GM23338 (cell line): ENCODE results near the gene FNIP2.

Experiments
- CREB1 ChIP-seq: fragments of 250-450 bp; sonication (Bioruptor Pico); IDR thresholded peaks from 2 replicates; pipeline ENCODE4 v1.5.0; 2020; ENCODE audit warnings: low read depth, mild to moderate bottlenecking, moderate library complexity
- CTCF ChIP-seq, 2 experiments: fragments of 200-600 bp in 1 of 2; sonication (generic) in 1 of 2; conservative IDR thresholded peaks; 2 replicates each; pipeline versions ENCODE4 v1.5.1 to v1.6.1; 2016 to 2017; ENCODE audit warnings: antibody characterized with exemption in 2 of 2, low read depth in 2 of 2, mild to moderate bottlenecking in 2 of 2, moderate library complexity in 1 of 2
- ETS1 ChIP-seq: IDR thresholded peaks from 2 replicates; pipeline ENCODE4 v1.6.1; 2016; ENCODE audit warnings: antibody characterized with exemption
- EZH2 ChIP-seq: fragments of 200-600 bp; sonication (generic); IDR thresholded peaks from one replicate; pipeline ENCODE4 v1.8.0; 2017; ENCODE audit warnings: antibody characterized with exemption, mild to moderate bottlenecking, low read depth; ENCODE audit not compliant: unreplicated experiment
- EZH2phosphoT487 ChIP-seq: fragments of 200-600 bp; sonication (generic); IDR thresholded peaks from one replicate; pipeline ENCODE4 v1.8.1; 2018; ENCODE audit warnings: antibody characterized with exemption; ENCODE audit not compliant: unreplicated experiment
- JUNB ChIP-seq: IDR thresholded peaks from one replicate; pipeline ENCODE4 v1.6.1; 2016; ENCODE audit warnings: antibody characterized with exemption; ENCODE audit not compliant: unreplicated experiment
- POLR2AphosphoS5 ChIP-seq: IDR thresholded peaks from 2 replicates; pipeline ENCODE4 v1.6.1; 2016; ENCODE audit warnings: antibody characterized with exemption, low read depth
- REST ChIP-seq: IDR thresholded peaks from one replicate; pipeline ENCODE4 v1.6.1; 2018; ENCODE audit warnings: antibody characterized with exemption; ENCODE audit not compliant: unreplicated experiment
- STAT1 ChIP-seq: IDR thresholded peaks from one replicate; pipeline ENCODE4 v1.6.1; 2016; ENCODE audit warnings: antibody characterized with exemption; ENCODE audit not compliant: unreplicated experiment
- ZNF114 ChIP-seq: fragments of 250-450 bp; sonication (Bioruptor Pico); IDR thresholded peaks from 2 replicates; pipeline ENCODE4 v1.5.0; 2020; ENCODE audit warnings: mild to moderate bottlenecking, moderate library complexity
- ZNF331 ChIP-seq: fragments of 250-450 bp; sonication (Bioruptor Pico); IDR thresholded peaks from 2 replicates; pipeline ENCODE4 v1.5.0; 2020; ENCODE audit warnings: low read depth, mild to moderate bottlenecking, moderate library complexity

GRCh38 chr4:158841540-158841939 is 72.7 kb downstream of the FNIP2 start:
- no peak for TF ChIP-seq CTCF (conservative IDR thresholded peaks at IDR 0.05; ENCODE audit: low read depth in 2 of 2)
- TF ChIP-seq EZH2 = no peak
- TF ChIP-seq POLR2AphosphoS5 = no peak
- no peak for TF ChIP-seq ZNF331 (CRISPR knock-in tag)
- no peak for TF ChIP-seq EZH2phosphoT487
- no peak for TF ChIP-seq CREB1 (CRISPR knock-in tag)
- no peak for TF ChIP-seq REST
- no peak for TF ChIP-seq STAT1
- TF ChIP-seq JUNB = no peak
- TF ChIP-seq ETS1 = no peak
- TF ChIP-seq ZNF114 (CRISPR knock-in tag) = no peak
